Superior temporal gyrus (tissue), 1 donor: ENCODE data around the gene CAPN14.
A peak's percentile ranks its signal among the peaks of the same experiment; 100 is the strongest.

ENCODE experiments used
- DNase-seq: peaks from one replicate; pipeline ENCODE4 v3.0.0-alpha.2; 2016; ENCODE audit errors: extremely low spot score

Gene CAPN14

GRCh38 chr2:31217465-31218200, at the start of gene CAPN14:
TSS of gene CAPN14 (minus strand) at chr2:31217515. CDS start at chr2:31205447, 12,068 bp downstream.
- DNase-seq = no peak

- DNase-seq = no peak
Measured at GRCh38 chr2:31266804-31267203, 49.5 kb upstream of the CAPN14 start.

GRCh38 chr2:31265234-31265633, 47.9 kb upstream of the CAPN14 start:
- no peak for DNase-seq

GRCh38 chr2:31263636-31264190, 46.4 kb upstream of the CAPN14 start:
- no peak for DNase-seq

GRCh38 chr2:31260870-31261269, 43.6 kb upstream of the CAPN14 start:
- DNase-seq = peak; percentile 74

GRCh38 chr2:31259075-31259474, 41.8 kb upstream of the CAPN14 start:
- no peak for DNase-seq

GRCh38 chr2:31258351-31258750, 41.0 kb upstream of the CAPN14 start:
- DNase-seq = no peak

GRCh38 chr2:31256611-31257382, 39.5 kb upstream of the CAPN14 start:
- no peak for DNase-seq

- DNase-seq = no peak
Measured at GRCh38 chr2:31255911-31256571, 38.7 kb upstream of the CAPN14 start.

- no peak for DNase-seq
Measured at GRCh38 chr2:31254237-31255203, 37.2 kb upstream of the CAPN14 start.

GRCh38 chr2:31253356-31254131, 36.2 kb upstream of the CAPN14 start:
- no peak for DNase-seq

- DNase-seq = no peak
Measured at GRCh38 chr2:31251851-31252250, 34.5 kb upstream of the CAPN14 start.

GRCh38 chr2:31251018-31251417, 33.7 kb upstream of the CAPN14 start:
- no peak for DNase-seq

- DNase-seq = no peak
Measured at GRCh38 chr2:31249009-31249690, 31.8 kb upstream of the CAPN14 start.

GRCh38 chr2:31248139-31248538, 30.8 kb upstream of the CAPN14 start:
- no peak for DNase-seq

- no peak for DNase-seq
Measured at GRCh38 chr2:31247711-31248110, 30.4 kb upstream of the CAPN14 start.

GRCh38 chr2:31246184-31246852, 29.0 kb upstream of the CAPN14 start:
- no peak for DNase-seq

GRCh38 chr2:31244101-31244500, 26.8 kb upstream of the CAPN14 start:
- DNase-seq = no peak

- DNase-seq = no peak
Measured at GRCh38 chr2:31243053-31243452, 25.7 kb upstream of the CAPN14 start.
